Measurements from ENCODE around the gene CHP1.
A peak's percentile ranks its signal among the peaks of the same experiment; 100 is the strongest.
"Not testable (repeated sequence)": the region's sequence is repeated elsewhere in the genome, so short reads cannot be mapped to it uniquely, and the experiment has no call there.

Gene CHP1

DNA sequence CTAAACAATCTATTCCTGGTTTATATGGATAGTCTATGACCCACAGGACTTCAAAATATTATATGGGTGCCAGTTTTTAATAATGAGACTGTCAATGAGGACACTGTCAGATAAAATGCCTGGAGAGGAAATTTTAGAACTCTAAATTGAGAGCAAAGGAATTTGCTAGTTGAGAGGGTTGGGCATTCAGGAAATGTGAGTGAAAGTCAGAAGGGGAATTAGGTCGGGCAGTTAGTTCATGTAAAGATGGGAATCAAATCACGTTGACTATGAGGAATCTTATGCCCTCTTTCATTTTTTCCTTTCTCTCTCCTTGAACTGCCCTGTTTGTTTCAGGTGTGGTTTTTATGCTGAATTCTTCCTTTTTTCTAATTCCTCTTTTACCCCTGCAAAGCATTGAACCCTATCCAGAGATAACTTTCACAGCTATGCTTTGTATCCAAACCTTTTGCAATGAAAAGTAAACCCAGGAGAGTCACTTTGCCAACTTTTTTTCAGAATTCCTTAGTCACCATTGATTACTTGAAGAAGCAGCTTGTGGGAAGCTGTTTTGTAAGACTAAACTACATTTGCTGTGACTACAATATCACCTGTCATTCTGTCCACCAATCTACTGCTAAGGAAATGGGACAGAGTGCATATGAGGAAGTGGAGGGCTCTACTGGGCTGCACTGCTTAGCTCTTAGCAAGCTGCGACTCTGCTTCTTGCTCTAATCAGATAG lies 27.8 kb downstream of the CHP1 start:
- DNase-seq, result no peak

DNA sequence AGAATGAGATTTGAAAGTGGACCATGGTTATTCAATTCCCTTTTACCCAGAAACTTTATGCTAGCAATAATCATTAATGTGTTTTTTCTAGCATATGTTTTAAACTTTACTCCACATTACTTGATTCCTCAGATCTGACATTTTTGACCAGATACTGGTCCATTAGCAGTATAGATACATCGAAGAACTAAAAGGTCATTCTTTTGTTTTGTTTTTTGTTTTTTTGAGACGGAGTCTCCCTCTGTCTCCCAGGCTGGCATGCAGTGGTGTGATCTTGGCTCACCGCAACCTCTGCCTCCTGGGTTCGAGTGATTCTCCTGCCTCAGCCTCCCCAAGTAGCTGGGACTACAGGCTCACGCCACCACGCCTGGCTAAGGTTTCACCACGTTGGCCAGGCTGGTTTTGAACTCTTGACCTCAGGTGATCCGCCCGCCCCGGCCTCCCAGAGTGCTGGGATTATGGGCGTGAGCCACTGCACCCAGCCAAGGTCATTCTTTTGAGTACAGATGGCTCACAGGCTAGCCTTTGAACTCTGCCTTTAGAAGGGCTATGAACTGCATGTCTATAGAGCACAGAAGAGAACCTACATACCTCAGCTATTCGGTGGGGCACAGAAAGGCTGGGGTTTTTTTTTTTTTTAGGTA lies 28.6 kb downstream of the CHP1 start:
- no peak for DNase-seq

DNA sequence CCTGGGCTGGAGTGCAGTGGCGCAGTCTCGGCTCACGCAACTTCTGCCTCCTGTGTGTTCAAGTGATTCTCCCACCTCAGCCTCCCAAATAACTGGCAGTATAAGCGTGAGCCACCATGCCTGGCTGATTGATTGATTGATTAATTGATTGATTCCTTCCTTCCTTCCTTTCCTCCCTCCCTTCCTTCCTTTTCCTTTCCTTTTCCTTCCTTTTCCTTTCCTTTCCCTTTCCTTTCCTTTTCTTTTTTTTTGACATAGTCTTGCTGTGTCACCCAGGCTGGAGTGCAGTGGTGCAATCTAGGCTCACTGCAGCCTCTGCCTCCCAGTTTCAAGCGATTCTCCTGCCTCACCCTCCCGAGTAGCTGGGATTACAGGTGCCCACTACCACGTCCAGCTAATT lies 29.9 kb downstream of the CHP1 start:
- DNase-seq, result not testable (repeated sequence)

DNA sequence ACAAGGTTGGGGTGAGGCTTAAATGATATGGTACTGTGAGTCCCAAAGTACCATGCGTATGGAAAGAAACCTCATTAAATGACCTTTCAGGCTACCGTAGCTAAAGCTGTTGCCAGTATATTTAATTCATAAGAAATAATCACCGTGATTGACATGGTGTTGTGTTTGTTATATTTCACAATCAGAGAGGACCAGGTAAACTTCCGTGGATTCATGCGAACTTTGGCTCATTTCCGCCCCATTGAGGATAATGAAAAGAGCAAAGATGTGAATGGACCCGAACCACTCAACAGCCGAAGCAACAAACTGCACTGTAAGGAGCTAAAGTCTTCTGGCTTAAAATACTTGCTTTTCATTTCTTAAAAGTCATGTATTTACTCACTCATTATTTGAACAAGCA lies 31.5 kb downstream of the CHP1 start:
- no peak for DNase-seq

DNA sequence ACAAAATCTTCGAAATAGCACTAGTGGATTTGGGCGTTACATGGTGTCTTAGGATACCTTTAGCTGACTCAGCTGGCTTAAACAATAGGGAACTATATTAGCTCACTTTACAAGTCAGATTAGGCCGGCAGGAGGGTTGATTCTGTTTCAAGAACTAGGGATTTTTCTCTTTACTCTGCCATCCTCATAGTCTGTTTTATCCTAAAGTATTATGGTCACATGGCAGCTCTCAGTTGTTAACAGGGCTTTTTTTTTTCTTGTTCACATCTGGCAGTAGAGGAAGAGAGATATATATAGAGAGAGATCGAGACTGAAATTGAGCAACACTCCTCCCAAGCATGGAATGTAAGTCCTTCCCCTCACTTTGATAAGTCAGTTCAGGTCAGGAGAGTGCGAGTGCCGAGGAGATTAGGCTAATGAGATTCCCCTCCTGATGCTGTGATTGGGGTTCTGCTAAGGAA lies 32.9 kb downstream of the CHP1 start:
- no peak for DNase-seq

DNA sequence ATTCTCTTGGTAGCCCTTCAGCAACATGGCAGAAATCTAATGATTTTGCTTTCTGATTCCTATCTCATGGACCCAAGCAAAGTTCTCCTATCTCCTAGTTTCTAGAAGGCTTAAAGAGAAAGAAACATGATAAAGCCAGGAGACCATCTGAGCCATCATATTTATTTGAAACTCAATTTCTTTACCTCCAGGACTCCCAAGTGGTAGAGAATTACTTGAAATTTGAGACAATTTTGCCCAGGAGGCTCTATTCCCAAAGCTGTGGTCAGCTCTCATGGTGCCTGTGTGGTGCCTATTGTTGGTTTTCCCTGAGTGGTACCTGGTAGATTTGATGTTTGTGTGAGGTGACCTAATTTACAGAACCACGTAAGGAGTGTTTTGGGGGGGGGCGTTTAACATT lies 38.8 kb downstream of the CHP1 start:
- no peak for DNase-seq

DNA sequence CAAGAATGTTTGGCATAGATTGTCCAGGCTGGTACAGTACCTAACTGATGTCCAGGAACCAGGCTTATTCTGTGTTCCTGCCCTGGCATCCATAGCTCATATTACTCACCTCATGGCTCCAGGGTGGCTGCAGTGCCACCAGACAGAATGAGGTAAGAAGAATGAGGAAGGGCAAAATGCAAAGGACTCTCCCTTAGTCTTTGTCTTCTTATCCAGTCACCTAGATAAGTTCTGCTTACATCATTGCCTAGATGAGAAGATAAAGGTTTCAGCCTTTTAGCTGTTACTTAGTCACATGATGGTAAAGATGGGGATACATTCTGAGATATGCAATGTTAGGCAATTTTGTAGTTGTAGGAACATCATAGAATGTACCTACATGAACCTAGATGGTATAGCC lies 45.8 kb downstream of the CHP1 start:
- DNase-seq, result no peak

DNA sequence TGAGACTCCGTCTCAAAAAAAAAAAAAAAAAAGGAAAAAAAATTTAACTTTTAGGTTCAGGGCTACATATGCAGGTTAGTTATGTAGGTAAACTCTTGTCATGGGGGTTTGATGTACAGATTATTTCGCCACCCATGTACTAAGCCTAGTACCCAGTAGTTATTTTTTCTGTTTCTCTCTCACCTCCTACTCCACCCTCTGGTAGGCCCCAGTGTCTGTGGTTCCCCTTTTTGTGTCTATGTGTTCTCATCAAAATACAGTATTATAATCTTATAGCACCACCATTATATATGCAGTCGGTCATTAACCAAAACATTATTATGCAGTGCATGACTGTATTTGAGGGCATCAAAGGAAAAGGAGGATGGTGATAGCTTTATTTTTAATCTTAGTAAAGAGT lies 47.3 kb downstream of the CHP1 start:
- DNase-seq, result no peak

DNA sequence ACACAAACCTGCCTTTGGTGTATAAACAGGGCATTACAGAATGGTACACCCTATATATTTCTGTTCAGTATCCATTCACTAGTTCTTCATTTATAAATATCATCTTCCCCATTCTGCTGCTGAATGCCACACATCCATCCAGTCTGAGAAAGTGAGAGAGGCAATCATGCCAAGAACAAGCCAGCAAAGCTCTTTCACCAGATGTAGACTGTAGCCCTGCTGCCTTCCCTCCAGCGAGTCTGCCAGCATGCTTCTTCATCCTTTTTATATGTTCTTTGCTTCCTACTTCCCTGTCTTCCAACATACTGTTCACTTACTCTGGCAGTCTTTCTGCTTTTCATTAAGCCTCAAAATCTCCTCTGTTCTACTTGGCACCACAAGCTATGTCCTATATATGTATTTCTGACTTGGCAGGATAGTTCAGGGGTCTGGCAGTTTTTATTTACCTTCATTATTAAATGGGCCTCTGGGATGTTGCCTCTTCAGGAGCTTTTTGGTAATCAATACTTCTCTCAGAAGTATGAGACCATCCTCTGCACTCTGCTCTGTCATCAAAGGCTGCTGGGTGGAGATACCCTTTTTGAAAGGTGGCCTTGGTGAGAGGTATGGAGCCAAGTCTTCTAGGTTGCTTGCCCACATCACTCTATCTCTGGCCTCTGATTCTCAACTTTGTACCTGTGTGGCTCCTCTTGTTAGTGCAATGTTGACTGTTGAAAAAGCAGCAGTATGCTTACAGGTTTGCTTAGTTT lies 48.6 kb downstream of the CHP1 start:
- DNase-seq, result no peak

DNA sequence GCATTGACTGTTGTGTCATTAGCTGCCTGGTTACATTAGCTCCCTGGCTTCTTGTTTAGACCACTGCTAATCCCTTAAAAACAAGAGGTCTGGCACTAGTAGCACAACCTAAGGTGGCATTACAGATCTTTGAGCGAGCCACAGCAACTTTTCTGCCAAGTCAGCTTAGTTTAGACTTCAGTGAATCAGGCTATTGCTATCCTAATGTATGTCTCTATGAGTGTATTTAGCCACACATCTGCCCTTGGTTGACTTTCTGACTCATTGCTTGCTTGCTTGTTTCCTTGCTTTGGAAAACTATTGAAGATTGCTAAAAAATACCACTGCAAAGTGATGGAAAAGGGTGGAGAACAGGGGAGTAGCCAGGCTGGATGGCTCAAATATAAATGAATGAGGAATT lies 50.2 kb downstream of the CHP1 start:
- no peak for DNase-seq

DNA sequence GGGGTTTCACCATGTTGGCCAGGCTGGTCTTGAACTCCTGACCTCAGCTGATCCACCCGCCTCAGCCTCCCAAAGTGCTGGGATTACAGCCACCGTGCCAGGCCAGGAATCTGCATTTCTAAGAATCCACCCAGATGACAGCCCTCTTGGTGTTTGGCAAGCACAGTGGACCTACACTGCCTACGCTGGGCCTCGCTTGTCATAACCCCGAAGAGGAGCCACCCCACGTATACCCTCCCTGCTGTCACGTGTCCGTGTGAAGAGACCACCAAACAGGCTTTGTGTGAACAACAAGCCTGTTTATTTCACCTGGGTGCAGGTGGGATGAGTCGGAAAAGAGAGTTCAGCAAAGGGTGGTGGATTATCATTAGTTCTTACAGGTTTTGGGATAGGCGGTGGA lies 51.4 kb downstream of the CHP1 start:
- not testable (repeated sequence) for DNase-seq

DNA sequence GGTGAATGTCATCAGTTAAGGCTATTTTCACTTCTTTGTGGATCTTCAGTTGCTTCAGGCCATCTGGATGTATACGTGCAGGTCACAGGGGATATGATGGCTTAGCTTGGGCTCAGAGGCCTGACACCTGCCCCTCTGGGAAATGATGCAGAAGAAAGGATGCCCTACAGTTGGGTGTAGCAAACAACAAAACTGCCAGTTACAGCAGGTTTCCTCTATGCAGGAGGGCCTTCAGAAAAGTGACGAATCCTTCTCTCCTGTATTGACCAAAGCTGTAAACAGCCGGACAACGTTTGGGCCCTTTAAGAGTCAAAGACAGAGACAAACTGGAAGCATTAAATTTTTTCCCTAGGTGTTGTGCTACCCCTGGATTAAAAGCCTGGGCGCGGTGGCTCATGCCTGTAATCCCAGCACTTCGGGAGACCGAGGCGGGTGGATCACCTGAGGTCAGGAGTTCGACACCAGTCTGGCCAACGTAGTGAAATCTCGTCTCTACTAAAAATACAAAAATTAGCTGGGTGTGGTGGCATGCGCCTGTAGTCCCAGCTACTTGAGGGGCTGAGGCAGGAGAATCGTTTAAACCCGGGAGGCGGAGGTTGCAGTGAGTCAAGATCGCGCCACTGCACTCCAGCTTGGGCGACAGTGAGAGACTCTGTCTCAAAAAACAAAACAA lies 52.0 kb downstream of the CHP1 start:
- not testable (repeated sequence) for DNase-seq

DNA sequence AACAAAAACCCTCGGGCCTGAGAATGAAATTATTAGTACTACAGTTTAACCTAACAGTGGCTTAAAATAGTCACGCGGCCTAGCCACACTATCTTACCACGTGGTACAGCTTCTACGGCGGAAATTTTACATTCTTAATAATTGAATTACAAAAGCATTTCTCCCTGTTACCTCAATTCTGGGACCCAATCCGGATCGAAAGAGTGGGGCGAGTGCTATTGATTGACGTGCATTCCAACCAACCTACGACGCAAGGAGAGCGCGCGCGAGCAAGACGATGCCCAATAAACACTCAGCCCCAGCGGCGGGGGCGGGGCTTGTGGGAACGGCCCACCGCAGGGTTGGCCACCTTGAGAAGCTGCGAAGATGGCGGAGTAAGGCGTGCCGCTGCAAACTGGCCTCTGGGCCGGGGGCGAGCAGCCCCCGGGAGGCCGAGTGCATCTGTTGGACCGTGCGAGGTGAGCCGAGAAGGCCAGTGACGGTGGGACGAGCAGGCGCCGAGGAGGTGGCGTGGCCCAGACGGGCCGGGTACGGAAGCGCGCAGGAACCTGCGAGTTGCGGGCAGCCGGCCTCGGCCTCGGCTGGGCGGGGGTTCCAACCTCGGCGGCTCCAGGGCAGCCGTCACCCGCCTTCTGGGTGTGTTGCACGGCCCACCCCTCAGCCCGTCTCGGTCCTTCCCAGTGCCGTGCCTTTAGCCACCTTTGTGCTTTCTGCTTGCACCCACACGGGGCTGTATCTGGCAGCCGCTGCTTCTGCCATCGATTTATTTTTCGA lies 52.8 kb downstream of the CHP1 start:
- peak; percentile 99 for DNase-seq

DNA sequence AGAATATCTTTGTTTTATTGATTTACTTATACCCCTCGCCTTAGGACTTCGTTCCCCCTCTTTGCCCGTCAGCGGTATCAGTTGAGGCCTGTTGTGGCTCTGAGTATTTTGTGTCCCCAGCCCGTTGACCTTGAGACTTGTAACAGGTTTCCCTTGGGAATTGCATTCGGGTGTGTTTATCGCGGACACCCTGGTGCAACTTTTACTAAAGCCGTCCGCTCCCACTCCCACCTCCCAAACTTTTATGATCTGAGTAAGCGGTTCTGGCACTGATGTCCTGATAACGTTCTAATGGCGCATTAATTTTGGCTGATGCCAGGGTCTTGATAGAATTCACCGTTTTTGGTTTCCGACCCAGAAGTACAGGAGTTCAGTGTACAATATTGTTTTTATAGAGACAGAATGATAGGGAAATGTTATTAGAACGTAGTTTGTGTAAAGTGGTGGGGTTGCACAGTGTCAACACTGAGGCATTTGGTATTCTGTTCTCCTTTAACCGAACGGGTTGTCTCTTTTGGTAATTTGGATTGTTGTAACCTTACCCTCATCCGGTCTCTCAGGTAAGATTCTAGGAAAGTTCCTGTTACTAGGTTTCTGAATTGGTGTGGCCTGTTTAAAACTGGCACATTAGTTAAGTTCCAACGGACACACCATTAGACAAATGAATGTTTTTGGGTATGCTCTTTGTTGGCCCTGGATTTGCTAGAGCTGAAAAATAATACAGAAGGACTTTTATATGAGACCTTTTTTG lies 53.5 kb downstream of the CHP1 start:
- DNase-seq, result peak; percentile 28

DNA sequence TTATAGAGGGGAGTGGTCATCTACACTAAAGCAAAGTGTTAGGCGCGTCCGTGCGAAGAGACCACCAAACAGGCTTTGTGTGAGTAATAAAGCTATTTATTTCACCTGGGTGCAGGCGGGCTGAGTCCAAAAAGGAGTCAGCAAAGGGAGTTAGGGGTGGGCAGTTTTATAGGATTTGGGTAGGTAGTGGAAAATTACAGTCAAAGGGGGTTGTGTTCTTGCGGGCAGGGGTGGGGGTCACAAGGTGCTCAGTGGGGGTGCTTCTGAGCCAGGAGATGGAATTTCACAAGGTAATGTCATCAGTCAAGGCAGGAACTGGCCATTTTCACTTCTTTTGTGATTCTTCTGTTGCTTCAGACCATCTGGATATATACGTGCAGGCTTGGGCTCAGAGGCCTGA lies 54.2 kb downstream of the CHP1 start:
- no peak for DNase-seq

DNA sequence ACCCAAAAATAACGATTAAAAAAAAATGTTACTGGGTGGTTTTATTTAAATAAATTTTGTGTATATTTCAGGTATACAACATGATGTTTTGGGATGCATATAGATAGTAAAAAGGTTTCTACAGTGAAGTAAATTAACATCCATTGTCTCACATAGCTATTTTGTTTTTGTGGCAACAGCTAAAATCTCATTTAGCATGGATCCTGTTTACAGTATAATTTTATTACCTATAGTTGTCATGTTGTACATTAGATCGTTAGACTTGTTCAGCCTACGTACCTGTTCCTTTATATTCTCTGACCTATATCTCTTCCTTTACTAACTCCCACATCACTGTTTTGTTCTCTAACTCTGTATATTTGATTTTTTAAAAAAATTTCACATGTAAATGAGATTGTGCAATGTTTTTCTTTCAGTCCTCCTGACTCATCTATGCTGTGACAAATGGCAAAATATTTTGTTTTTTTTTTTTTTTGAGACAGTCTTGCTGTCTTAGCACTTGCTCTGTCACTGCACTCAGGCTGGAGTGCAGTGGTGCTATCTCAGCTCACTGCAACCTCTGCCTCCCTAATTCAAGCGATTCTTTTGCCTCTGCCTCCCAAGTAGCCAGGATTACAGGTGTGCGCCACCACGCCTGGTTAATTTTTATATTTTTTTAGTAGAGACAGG lies 55.7 kb downstream of the CHP1 start:
- no peak for DNase-seq

DNA sequence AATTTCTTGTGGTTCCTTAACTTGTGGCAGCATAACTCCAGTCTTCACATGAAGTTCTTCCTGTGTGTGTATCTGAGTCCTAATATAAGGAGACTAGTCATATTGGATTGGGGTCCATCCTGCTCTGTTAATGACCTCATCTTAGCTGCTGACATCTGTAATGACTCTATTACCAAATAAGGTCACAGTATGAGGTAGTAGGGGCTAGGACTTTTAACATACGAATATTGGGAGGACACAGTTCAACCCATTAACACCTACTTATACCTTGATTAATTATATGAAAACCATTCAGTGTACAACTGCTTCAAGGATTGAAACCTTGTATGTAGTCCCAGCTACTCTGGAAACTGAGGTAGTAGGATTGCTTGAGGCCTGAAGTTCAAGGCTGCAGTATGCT lies 57.4 kb downstream of the CHP1 start:
- DNase-seq, result no peak

DNA sequence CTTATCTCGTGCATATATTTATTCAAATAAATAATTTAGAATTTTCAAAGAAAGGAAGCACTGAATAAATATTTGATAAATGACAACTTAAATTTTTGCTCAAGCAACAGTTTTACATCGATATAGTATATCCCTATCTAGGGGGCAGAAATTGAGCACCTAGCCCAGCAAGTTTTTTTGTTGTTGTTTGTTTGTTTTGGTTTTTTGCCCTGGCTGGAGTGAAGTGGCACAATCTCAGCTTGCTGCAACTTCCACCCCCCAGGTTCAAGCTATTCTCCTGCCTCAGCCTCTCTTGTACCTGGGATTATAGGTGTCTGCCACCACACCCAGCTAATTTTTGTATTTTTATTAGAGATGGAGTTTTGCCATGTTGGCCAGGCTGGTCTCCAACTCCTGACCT lies 58.9 kb downstream of the CHP1 start:
- no peak for DNase-seq

DNA sequence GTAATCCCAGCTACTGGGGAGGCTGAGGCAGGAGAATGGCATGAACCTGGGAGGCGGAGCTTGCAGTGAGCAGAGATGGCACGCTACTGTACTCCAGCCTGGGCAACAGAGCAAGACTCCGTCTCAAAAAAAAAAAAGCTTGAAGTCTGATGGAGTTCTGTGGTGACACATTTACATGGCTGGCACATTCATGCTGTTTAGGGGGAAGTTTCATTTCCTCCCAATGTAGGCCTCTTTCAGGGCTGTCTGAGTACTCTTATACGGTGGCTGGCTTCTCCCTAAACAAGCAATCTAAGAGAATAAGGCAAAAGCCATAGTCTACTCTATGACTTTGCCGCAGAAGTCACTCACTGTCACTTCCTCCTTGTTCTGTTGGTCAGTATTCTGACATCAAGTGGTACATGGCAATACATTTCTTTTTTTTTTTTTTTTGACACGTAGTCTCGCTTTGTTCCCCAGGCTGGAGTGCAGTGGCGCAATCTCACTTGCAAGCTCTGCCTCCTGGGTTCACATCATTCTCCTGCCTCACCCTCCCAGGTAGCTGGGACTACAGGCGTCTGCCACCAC lies 60.1 kb downstream of the CHP1 start:
- DNase-seq, result no peak

DNA sequence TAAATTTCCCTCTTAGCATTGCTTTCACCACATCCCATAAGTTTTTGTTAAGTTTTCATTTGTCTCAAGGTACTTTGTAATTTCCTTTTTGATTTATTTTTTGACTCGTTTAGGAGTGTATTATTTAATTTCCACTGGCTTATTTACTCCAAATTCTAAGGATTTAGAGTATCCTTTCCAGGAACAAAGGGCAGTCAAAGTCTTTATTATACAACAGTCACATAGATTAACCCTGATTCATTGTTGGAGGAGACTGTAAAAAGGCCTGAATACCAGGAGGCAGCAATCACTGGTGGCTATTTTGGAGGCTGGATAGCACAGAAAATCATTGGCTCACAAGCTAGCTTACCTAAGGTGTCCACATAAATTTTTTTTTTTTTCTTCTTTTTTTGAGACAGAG lies 61.5 kb downstream of the CHP1 start:
- DNase-seq, result no peak

DNA sequence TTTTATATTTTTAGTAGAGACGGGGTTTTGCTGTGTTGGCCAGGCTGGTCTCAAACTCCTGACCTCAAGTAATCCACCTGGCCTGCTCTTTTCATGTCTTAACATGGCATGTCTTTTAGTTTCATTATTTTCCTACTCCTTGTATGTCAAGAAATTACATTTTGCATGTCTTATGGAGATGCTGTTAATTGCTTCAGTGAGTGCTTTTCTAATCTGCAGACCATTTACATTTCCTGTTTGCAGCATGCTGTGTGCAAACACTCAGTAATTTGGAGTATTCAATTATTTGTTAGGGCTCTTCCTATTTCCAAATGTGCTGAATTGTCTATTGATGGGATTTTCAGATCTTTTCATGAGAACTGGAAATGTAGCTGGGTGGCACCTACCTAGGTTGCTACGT lies 70.1 kb downstream of the CHP1 start:
- not testable (repeated sequence) for DNase-seq
